GM23338 (cell line): ENCODE data around the gene TMEM175. TPM values are rescaled to one million over a fixed set of nuclear protein-coding genes. Genes with fewer than 3 reads are reported as not detected.

ENCODE experiments used
- ATAC-seq: fragments of 200-7000 bp; cut with Tn5 transposase; 3 replicates; pipeline ENCODE4 v1.9.1; 2020
- DNase-seq: peaks from one replicate; pipeline ENCODE4 v3.0.0-alpha.2; 2015; ENCODE audit warnings: low spot score
- H2AFZ ChIP-seq: fragments of 200-600 bp; sonication (generic); 2 replicates; pipeline ENCODE4 v1.8.0; 2016; ENCODE audit warnings: antibody characterized with exemption, mild to moderate bottlenecking, moderate library complexity
- H3F3A ChIP-seq: fragments of 200-600 bp; sonication (generic); replicated peaks from 2 replicates; pipeline ENCODE4 v1.8.0; 2017; ENCODE audit warnings: antibody characterized with exemption, mixed run types, low read depth
- H3K27ac ChIP-seq: fragments of 200-600 bp; sonication (generic); 2 replicates; pipeline ENCODE4 v1.6.1; 2016; ENCODE audit warnings: low read depth
- H3K27me3 ChIP-seq: fragments of 200-600 bp; sonication (generic); 2 replicates; pipeline ENCODE4 v1.8.0; 2016; ENCODE audit warnings: mild to moderate bottlenecking, mixed run types, moderate library complexity; ENCODE audit not compliant: insufficient read depth
- H3K36me3 ChIP-seq: fragments of 200-600 bp; sonication (generic); 2 replicates; pipeline ENCODE4 v1.8.0; 2016; ENCODE audit warnings: mild to moderate bottlenecking; ENCODE audit not compliant: insufficient read depth
- H3K4me1 ChIP-seq: fragments of 200-600 bp; sonication (generic); 2 replicates; pipeline ENCODE4 v1.8.0; 2016; ENCODE audit warnings: mild to moderate bottlenecking, moderate library complexity; ENCODE audit not compliant: insufficient read depth
- H3K4me2 ChIP-seq: fragments of 200-600 bp; sonication (generic); 2 replicates; pipeline ENCODE4 v1.7.1; 2017; ENCODE audit warnings: mixed run types
- H3K4me3 ChIP-seq: fragments of 200-600 bp; sonication (generic); 2 replicates; pipeline ENCODE4 v1.6.1; 2016; ENCODE audit warnings: mixed run types
- H3K79me2 ChIP-seq: fragments of 200-600 bp; sonication (generic); replicated peaks from 2 replicates; pipeline ENCODE4 v1.8.0; 2017; ENCODE audit warnings: mild to moderate bottlenecking; ENCODE audit not compliant: insufficient read depth
- H3K9me2 ChIP-seq: fragments of 200-600 bp; sonication (generic); 2 replicates; pipeline ENCODE4 v1.8.0; 2017; ENCODE audit not compliant: insufficient read depth
- H4K20me1 ChIP-seq: fragments of 200-600 bp; sonication (generic); replicated peaks from 2 replicates; pipeline ENCODE4 v1.8.0; 2017; ENCODE audit warnings: mild to moderate bottlenecking; ENCODE audit not compliant: insufficient read depth
- H3K27ac Mint-ChIP-seq: 2 replicates; pipeline ENCODE4 v1.8.0; 2020; ENCODE audit warnings: inconsistent platforms, mild to moderate bottlenecking, moderate library complexity, mixed read lengths
- H3K27me3 Mint-ChIP-seq: 3 replicates; pipeline ENCODE4 v1.8.0; 2022; ENCODE audit warnings: low read depth, mild to moderate bottlenecking, moderate library complexity, mixed read lengths, inconsistent platforms; ENCODE audit not compliant: insufficient read depth, poor library complexity
- H3K36me3 Mint-ChIP-seq: 3 replicates; pipeline ENCODE4 v1.8.0; 2021; ENCODE audit warnings: low read depth, mild to moderate bottlenecking, inconsistent platforms, moderate library complexity, mixed read lengths
- H3K4me1 Mint-ChIP-seq: 3 replicates; pipeline ENCODE4 v1.8.0; 2020; ENCODE audit warnings: mild to moderate bottlenecking, inconsistent platforms, mixed read lengths
- H3K4me3 Mint-ChIP-seq: 3 replicates; pipeline ENCODE4 v1.8.0; 2021; ENCODE audit warnings: moderate library complexity, mild to moderate bottlenecking, inconsistent platforms, mixed read lengths
- H3K9me3 Mint-ChIP-seq: 3 replicates; pipeline ENCODE4 v1.8.0; 2020; ENCODE audit warnings: moderate library complexity, mild to moderate bottlenecking, inconsistent platforms, mixed read lengths
- CREB1 ChIP-seq: fragments of 250-450 bp; sonication (Bioruptor Pico); IDR thresholded peaks from 2 replicates; pipeline ENCODE4 v1.5.0; 2020; ENCODE audit warnings: low read depth, mild to moderate bottlenecking, moderate library complexity
- EZH2 ChIP-seq: fragments of 200-600 bp; sonication (generic); IDR thresholded peaks from one replicate; pipeline ENCODE4 v1.8.0; 2017; ENCODE audit warnings: antibody characterized with exemption, mild to moderate bottlenecking, low read depth; ENCODE audit not compliant: unreplicated experiment
- EZH2phosphoT487 ChIP-seq: fragments of 200-600 bp; sonication (generic); IDR thresholded peaks from one replicate; pipeline ENCODE4 v1.8.1; 2018; ENCODE audit warnings: antibody characterized with exemption; ENCODE audit not compliant: unreplicated experiment
- JUNB ChIP-seq: IDR thresholded peaks from one replicate; pipeline ENCODE4 v1.6.1; 2016; ENCODE audit warnings: antibody characterized with exemption; ENCODE audit not compliant: unreplicated experiment
- NANOG ChIP-seq: IDR thresholded peaks from 2 replicates; pipeline ENCODE4 v1.6.1; 2016; ENCODE audit warnings: antibody characterized with exemption, borderline replicate concordance
- POLR2AphosphoS5 ChIP-seq: IDR thresholded peaks from 2 replicates; pipeline ENCODE4 v1.6.1; 2016; ENCODE audit warnings: antibody characterized with exemption, low read depth
- STAT1 ChIP-seq: IDR thresholded peaks from one replicate; pipeline ENCODE4 v1.6.1; 2016; ENCODE audit warnings: antibody characterized with exemption; ENCODE audit not compliant: unreplicated experiment
- ZNF114 ChIP-seq: fragments of 250-450 bp; sonication (Bioruptor Pico); IDR thresholded peaks from 2 replicates; pipeline ENCODE4 v1.5.0; 2020; ENCODE audit warnings: mild to moderate bottlenecking, moderate library complexity
- ZNF331 ChIP-seq: fragments of 250-450 bp; sonication (Bioruptor Pico); IDR thresholded peaks from 2 replicates; pipeline ENCODE4 v1.5.0; 2020; ENCODE audit warnings: low read depth, mild to moderate bottlenecking, moderate library complexity
- polyA plus RNA-seq: library from polyadenylated mRNA; unstranded; fragments of >200 nt; fragmentation: Nextera tagmentation; extraction: Ambion mirVana; gene quantifications from 2 replicates; pipeline ENCODE4 v1.2.1, GENCODE V29; 2016
- total RNA-seq: library from RNA; depleted of rRNA; stranded (reverse); fragments of >200 nt; shearing (Covaris generic); gene quantifications from 2 replicates; pipeline ENCODE4 v1.2.3, GENCODE V29; 2014
- TF ChIP-seq, protein P1 (sequence below): fragments of 250-450 bp; sonication (Bioruptor Pico); IDR thresholded peaks from 2 replicates; pipeline ENCODE4 v1.5.0; 2020; ENCODE audit warnings: mild to moderate bottlenecking, moderate library complexity
- TF ChIP-seq, protein P2 (sequence below): IDR thresholded peaks from 2 replicates; pipeline ENCODE4 v1.6.1; 2016; ENCODE audit warnings: antibody characterized with exemption
- TF ChIP-seq, protein P3 (sequence below): IDR thresholded peaks from one replicate; pipeline ENCODE4 v1.6.1; 2018; ENCODE audit warnings: antibody characterized with exemption; ENCODE audit not compliant: unreplicated experiment
- TF ChIP-seq, protein P4 (sequence below), 2 experiments: fragments of 200-600 bp in 1 of 2; sonication (generic) in 1 of 2; conservative IDR thresholded peaks; 2 replicates each; pipeline versions ENCODE4 v1.5.1 to v1.6.1; 2016 to 2017; ENCODE audit warnings: antibody characterized with exemption in 2 of 2, low read depth in 2 of 2, mild to moderate bottlenecking in 2 of 2, moderate library complexity in 1 of 2

TMEM175 gene
- total and polyA plus RNA-seq, 2 experiments from 2014 or later = 8.0 to 11.4 TPM

DNA sequence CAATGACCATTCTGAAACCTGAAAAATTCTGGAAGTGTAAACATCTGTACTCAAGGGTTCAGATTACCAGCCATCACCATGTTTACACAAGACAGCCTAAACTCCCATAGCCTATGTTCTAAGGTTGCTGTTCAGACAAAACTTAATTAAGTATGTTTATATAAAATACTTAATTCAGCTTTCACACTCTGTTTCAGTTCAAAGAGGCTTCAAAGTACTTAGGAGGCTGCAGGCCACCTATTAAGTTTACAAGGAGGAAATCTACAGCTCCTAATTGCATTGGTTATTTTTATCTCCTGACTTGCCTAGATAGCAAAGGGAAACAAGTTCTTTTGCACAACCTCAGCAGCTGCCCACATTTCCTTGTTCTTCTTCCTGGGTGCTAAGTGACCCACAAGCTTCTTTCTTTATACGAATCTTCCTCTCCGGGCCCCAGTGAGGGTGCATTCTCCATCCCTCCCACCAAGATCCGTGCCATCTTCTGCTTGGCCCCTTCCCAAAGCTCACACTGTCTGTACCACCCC, 2.2 kb upstream of the TMEM175 start:
- H3K27ac Mint-ChIP-seq = no peak overlapping the region
- no peaks in the 10 kb centered on the region for H3K9me2 ChIP-seq
- H3K4me1 Mint-ChIP-seq = peaks cover 19% of the 10 kb centered on the region
- no peak for DNase-seq
- H3K79me2 ChIP-seq = peaks cover 56% of the 10 kb centered on the region
- H3K4me1 ChIP-seq = no peaks in the 10 kb centered on the region; the same call in 1 of the 2 replicates
- TF ChIP-seq JUNB (no peak), EZH2 (no peak), STAT1 (no peak), EZH2phosphoT487 (no peak), ZNF114 (CRISPR knock-in tag) (no peak), CREB1 (CRISPR knock-in tag) (no peak), NANOG (no peak), ZNF331 (CRISPR knock-in tag) (no peak), POLR2AphosphoS5 (no peak)
- TF ChIP-seq, protein P1, sequence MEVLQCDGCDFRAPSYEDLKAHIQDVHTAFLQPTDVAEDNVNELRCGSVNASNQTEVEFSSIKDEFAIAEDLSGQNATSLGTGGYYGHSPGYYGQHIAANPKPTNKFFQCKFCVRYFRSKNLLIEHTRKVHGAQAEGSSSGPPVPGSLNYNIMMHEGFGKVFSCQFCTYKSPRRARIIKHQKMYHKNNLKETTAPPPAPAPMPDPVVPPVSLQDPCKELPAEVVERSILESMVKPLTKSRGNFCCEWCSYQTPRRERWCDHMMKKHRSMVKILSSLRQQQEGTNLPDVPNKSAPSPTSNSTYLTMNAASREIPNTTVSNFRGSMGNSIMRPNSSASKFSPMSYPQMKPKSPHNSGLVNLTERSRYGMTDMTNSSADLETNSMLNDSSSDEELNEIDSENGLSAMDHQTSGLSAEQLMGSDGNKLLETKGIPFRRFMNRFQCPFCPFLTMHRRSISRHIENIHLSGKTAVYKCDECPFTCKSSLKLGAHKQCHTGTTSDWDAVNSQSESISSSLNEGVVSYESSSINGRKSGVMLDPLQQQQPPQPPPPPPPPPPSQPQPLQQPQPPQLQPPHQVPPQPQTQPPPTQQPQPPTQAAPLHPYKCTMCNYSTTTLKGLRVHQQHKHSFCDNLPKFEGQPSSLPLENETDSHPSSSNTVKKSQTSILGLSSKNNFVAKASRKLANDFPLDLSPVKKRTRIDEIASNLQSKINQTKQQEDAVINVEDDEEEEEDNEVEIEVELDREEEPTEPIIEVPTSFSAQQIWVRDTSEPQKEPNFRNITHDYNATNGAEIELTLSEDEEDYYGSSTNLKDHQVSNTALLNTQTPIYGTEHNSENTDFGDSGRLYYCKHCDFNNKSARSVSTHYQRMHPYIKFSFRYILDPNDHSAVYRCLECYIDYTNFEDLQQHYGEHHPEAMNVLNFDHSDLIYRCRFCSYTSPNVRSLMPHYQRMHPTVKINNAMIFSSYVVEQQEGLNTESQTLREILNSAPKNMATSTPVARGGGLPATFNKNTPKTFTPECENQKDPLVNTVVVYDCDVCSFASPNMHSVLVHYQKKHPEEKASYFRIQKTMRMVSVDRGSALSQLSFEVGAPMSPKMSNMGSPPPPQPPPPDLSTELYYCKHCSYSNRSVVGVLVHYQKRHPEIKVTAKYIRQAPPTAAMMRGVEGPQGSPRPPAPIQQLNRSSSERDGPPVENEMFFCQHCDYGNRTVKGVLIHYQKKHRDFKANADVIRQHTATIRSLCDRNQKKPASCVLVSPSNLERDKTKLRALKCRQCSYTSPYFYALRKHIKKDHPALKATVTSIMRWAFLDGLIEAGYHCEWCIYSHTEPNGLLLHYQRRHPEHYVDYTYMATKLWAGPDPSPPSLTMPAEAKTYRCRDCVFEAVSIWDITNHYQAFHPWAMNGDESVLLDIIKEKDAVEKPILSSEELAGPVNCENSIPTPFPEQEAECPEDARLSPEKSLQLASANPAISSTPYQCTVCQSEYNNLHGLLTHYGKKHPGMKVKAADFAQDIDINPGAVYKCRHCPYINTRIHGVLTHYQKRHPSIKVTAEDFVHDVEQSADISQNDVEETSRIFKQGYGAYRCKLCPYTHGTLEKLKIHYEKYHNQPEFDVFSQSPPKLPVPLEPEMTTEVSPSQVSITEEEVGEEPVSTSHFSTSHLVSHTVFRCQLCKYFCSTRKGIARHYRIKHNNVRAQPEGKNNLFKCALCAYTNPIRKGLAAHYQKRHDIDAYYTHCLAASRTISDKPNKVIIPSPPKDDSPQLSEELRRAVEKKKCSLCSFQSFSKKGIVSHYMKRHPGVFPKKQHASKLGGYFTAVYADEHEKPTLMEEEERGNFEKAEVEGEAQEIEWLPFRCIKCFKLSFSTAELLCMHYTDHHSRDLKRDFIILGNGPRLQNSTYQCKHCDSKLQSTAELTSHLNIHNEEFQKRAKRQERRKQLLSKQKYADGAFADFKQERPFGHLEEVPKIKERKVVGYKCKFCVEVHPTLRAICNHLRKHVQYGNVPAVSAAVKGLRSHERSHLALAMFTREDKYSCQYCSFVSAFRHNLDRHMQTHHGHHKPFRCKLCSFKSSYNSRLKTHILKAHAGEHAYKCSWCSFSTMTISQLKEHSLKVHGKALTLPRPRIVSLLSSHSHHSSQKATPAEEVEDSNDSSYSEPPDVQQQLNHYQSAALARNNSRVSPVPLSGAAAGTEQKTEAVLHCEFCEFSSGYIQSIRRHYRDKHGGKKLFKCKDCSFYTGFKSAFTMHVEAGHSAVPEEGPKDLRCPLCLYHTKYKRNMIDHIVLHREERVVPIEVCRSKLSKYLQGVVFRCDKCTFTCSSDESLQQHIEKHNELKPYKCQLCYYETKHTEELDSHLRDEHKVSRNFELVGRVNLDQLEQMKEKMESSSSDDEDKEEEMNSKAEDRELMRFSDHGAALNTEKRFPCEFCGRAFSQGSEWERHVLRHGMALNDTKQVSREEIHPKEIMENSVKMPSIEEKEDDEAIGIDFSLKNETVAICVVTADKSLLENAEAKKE = no peak
- TF ChIP-seq, protein P2, sequence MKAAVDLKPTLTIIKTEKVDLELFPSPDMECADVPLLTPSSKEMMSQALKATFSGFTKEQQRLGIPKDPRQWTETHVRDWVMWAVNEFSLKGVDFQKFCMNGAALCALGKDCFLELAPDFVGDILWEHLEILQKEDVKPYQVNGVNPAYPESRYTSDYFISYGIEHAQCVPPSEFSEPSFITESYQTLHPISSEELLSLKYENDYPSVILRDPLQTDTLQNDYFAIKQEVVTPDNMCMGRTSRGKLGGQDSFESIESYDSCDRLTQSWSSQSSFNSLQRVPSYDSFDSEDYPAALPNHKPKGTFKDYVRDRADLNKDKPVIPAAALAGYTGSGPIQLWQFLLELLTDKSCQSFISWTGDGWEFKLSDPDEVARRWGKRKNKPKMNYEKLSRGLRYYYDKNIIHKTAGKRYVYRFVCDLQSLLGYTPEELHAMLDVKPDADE = no peak
- TF ChIP-seq, protein P3, sequence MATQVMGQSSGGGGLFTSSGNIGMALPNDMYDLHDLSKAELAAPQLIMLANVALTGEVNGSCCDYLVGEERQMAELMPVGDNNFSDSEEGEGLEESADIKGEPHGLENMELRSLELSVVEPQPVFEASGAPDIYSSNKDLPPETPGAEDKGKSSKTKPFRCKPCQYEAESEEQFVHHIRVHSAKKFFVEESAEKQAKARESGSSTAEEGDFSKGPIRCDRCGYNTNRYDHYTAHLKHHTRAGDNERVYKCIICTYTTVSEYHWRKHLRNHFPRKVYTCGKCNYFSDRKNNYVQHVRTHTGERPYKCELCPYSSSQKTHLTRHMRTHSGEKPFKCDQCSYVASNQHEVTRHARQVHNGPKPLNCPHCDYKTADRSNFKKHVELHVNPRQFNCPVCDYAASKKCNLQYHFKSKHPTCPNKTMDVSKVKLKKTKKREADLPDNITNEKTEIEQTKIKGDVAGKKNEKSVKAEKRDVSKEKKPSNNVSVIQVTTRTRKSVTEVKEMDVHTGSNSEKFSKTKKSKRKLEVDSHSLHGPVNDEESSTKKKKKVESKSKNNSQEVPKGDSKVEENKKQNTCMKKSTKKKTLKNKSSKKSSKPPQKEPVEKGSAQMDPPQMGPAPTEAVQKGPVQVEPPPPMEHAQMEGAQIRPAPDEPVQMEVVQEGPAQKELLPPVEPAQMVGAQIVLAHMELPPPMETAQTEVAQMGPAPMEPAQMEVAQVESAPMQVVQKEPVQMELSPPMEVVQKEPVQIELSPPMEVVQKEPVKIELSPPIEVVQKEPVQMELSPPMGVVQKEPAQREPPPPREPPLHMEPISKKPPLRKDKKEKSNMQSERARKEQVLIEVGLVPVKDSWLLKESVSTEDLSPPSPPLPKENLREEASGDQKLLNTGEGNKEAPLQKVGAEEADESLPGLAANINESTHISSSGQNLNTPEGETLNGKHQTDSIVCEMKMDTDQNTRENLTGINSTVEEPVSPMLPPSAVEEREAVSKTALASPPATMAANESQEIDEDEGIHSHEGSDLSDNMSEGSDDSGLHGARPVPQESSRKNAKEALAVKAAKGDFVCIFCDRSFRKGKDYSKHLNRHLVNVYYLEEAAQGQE = no peak
- TF ChIP-seq, protein P4, sequence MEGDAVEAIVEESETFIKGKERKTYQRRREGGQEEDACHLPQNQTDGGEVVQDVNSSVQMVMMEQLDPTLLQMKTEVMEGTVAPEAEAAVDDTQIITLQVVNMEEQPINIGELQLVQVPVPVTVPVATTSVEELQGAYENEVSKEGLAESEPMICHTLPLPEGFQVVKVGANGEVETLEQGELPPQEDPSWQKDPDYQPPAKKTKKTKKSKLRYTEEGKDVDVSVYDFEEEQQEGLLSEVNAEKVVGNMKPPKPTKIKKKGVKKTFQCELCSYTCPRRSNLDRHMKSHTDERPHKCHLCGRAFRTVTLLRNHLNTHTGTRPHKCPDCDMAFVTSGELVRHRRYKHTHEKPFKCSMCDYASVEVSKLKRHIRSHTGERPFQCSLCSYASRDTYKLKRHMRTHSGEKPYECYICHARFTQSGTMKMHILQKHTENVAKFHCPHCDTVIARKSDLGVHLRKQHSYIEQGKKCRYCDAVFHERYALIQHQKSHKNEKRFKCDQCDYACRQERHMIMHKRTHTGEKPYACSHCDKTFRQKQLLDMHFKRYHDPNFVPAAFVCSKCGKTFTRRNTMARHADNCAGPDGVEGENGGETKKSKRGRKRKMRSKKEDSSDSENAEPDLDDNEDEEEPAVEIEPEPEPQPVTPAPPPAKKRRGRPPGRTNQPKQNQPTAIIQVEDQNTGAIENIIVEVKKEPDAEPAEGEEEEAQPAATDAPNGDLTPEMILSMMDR (conservative IDR thresholded peaks at IDR 0.05; ENCODE audit: low read depth in 2 of 2) = no peak
- no peaks in the 10 kb centered on the region for H3K27me3 ChIP-seq
- H3K4me2 ChIP-seq = no peak overlapping the region
- no peak overlapping the region for H2AFZ ChIP-seq
- no peaks in the 10 kb centered on the region for H3K9me3 Mint-ChIP-seq
- peak overlapping the region; percentile 92 for H3K4me3 Mint-ChIP-seq
- ATAC-seq = no peak
- peaks cover 15% of the 10 kb centered on the region for H3K27me3 Mint-ChIP-seq
- no peaks in the 10 kb centered on the region for H3F3A ChIP-seq
- H4K20me1 ChIP-seq = peaks cover 24% of the 10 kb centered on the region
- no peak overlapping the region for H3K4me3 ChIP-seq
- no peaks in the 10 kb centered on the region for H3K36me3 ChIP-seq
- no peak overlapping the region for H3K27ac ChIP-seq
- no peaks in the 10 kb centered on the region for H3K36me3 Mint-ChIP-seq
